ENCODE data around the gene CBX4. TPM values are rescaled to one million over a fixed set of nuclear protein-coding genes. Genes with fewer than 3 reads are reported as not detected.

Gene CBX4
- total RNA-seq = 10 to 100 TPM; 22.8 to 24.3 TPM

DNA sequence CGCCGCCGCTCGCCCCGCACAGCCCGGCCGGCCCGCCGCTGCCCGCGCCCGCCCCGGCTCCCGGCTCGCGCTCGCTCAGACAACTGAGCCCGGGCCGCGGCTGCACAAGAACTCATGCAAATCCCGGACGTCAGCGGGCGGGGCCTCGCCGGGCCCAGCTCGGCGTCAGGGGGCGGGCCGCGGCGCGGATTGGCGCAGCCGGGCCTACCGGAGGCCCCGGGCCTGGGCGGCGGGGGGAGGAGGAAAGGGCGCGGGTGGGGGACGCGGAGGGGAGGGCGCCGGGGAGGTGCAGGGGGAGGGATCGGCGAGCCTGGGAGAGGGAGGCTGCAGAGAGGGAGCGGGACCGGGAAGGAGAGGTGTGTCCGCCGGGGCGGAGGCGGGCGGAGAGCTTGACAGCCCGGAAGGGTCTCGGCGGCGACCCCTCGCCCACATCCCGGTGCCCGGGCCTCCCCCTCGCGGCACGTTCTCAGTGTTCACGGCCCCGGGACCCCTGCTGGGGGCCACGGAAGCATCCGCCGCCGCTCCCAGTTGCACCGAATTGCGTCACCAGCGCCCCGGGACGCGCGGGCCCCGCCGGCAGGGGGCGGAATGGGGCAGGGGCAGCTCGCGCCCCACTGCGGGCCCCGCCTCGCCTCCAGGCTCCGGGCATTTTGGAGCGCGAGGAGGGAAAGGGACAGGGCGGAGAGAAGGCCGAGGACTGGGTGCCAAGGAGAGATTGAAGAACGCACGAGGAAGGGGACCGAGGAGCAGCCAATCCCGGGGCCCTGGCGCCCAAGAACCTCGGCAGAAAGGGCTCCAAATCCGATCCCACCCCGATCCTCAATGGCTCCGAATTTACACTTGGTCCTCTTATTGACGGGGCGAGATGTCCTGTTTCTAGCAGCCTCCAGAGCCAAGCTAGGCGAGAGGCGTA, at the start of gene CBX4:
Gene CBX4 (minus strand): TSS at position 85 of the 913 bp plus-strand sequence. CDS start 189 bp downstream, outside the sequence.
- peak; percentile 97 for DNase-seq (ENCODE audit: low spot score)
- H3K36me3 ChIP-seq = peaks cover 7% of the 10 kb centered on the region
- peaks cover 25 to 33% of the 10 kb centered on the region in 2 donors for H3K27me3 ChIP-seq
- no peaks in the 10 kb centered on the region for H3K9me3 ChIP-seq
- peak within 1 kb of the TSS; percentile 95 to 96 for H3K27ac ChIP-seq
- peak within 1 kb of the TSS; percentile 86 to 88 for H3K4me3 ChIP-seq
- TF ChIP-seq, protein P1, sequence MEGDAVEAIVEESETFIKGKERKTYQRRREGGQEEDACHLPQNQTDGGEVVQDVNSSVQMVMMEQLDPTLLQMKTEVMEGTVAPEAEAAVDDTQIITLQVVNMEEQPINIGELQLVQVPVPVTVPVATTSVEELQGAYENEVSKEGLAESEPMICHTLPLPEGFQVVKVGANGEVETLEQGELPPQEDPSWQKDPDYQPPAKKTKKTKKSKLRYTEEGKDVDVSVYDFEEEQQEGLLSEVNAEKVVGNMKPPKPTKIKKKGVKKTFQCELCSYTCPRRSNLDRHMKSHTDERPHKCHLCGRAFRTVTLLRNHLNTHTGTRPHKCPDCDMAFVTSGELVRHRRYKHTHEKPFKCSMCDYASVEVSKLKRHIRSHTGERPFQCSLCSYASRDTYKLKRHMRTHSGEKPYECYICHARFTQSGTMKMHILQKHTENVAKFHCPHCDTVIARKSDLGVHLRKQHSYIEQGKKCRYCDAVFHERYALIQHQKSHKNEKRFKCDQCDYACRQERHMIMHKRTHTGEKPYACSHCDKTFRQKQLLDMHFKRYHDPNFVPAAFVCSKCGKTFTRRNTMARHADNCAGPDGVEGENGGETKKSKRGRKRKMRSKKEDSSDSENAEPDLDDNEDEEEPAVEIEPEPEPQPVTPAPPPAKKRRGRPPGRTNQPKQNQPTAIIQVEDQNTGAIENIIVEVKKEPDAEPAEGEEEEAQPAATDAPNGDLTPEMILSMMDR (IDR thresholded peaks at IDR 0.05) = peak; percentile 35 to 75
- H3K4me1 ChIP-seq = peaks cover 3 to 83% of the 10 kb centered on the region in 2 donors

GRCh38 chr17:79888009-79888540, 48.8 kb upstream of the CBX4 start:
- DNase-seq (ENCODE audit: low spot score) = no peak
- H3K27ac ChIP-seq = no peak overlapping the region
- peaks cover 0 to 15% of the 10 kb centered on the region in 2 donors for H3K4me1 ChIP-seq
- H3K4me3 ChIP-seq = no peak overlapping the region
- TF ChIP-seq, protein P1 (IDR thresholded peaks at IDR 0.05) = no peak
- H3K27me3 ChIP-seq = no peaks in the 10 kb centered on the region
- no peaks in the 10 kb centered on the region for H3K36me3 ChIP-seq
- H3K9me3 ChIP-seq = no peaks in the 10 kb centered on the region

DNA sequence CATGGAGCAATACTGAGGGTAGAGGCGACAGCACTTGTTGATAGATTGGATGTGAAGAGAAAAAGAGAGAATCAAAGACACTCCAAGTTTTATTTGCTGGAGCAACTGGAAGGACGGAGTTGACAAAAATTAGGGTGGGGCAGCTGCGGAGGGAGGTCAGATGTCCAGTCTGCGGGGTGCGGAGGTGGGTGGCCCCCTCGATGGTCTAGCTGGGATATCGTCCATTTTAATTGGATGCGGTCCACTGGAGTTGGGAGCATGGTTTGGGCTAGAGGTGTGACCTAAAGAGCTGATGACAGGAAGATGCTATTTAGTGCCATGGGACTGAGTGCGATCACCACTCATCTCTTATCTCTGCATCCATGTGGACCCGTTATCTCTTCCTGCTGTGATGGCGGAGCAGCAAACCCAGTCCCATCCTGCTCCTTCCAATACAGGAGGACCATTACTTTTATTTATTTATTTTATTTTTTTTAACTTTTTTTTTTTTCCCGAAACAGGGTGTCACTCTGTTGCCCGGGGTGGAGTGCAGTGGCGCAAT, 48.3 kb upstream of the CBX4 start:
- no peak overlapping the region for H3K4me3 ChIP-seq
- H3K27ac ChIP-seq = no peak overlapping the region
- no peaks in the 10 kb centered on the region for H3K9me3 ChIP-seq
- TF ChIP-seq, protein P1 (IDR thresholded peaks at IDR 0.05) = no peak
- peaks cover 0 to 15% of the 10 kb centered on the region in 2 donors for H3K4me1 ChIP-seq
- no peaks in the 10 kb centered on the region for H3K36me3 ChIP-seq
- DNase-seq (ENCODE audit: low spot score) = no peak
- H3K27me3 ChIP-seq = no peaks in the 10 kb centered on the region

DNA sequence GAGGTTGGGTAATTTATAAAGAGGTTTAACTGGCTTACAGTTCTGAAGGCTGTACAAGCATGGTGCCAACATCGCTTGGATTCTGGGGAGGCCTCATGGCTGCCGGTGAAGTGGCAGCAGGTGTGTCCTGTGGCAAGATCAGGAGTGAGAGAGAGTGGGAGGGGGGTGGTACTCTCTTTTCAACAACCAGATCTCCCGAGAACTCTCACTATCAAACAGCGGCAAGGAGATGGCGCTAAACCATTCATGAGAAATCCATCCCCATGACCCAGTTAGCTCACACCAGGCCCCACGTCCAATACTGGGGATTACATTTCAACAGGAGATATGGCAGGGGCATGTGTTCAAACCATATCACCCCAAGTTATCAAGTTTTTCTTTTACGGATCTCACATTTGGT, 44.0 kb upstream of the CBX4 start:
- DNase-seq (ENCODE audit: low spot score) = no peak
- Histone ChIP-seq H3K36me3 (no peaks in the 10 kb centered on the region), H3K4me1 (no peaks in the 10 kb centered on the region), H3K27me3 (no peaks in the 10 kb centered on the region), H3K27ac (no peak overlapping the region), H3K9me3 (no peaks in the 10 kb centered on the region), H3K4me3 (no peak overlapping the region)
- TF ChIP-seq, protein P1 (IDR thresholded peaks at IDR 0.05) = no peak

GRCh38 chr17:79878329-79878947, 39.2 kb upstream of the CBX4 start:
- H3K36me3 ChIP-seq = no peaks in the 10 kb centered on the region
- H3K27me3 ChIP-seq = no peaks in the 10 kb centered on the region
- no peaks in the 10 kb centered on the region for H3K9me3 ChIP-seq
- DNase-seq (ENCODE audit: low spot score) = no peak
- TF ChIP-seq, protein P1 (IDR thresholded peaks at IDR 0.05) = no peak
- no peak overlapping the region for H3K27ac ChIP-seq
- H3K4me1 ChIP-seq = no peaks in the 10 kb centered on the region
- H3K4me3 ChIP-seq = no peak overlapping the region

Data from right atrium auricular region (tissue), 2 donors.